BE2C (cell line): ENCODE data around the gene MAN1C1.

Experiments used
- DNase-seq: peaks from one replicate; pipeline ENCODE4 v3.0.0-alpha.2; 2020
- H3K27me3 ChIP-seq: fragments of 250-450 bp; sonication (Bioruptor Pico); 2 replicates; pipeline ENCODE4 v1.5.1; 2020; ENCODE audit warnings: mild to moderate bottlenecking
- H3K36me3 ChIP-seq: fragments of 250-450 bp; sonication (Bioruptor Pico); 2 replicates; pipeline ENCODE4 v1.5.1; 2020; ENCODE audit warnings: mild to moderate bottlenecking
- H3K4me1 ChIP-seq: fragments of 250-450 bp; sonication (Bioruptor Pico); 2 replicates; pipeline ENCODE4 v1.5.1; 2020
- H3K4me3 ChIP-seq: 2 replicates; pipeline ENCODE4 v1.5.1; 2011; ENCODE audit warnings: low read depth, low read length
- H3K9me3 ChIP-seq: fragments of 250-450 bp; sonication (Bioruptor Pico); 2 replicates; pipeline ENCODE4 v1.5.1; 2020
- TF ChIP-seq, protein P1 (sequence below): IDR thresholded peaks from 2 replicates; pipeline ENCODE4 v1.5.1; 2012; ENCODE audit warnings: mild to moderate bottlenecking, low read depth, low read length

Gene MAN1C1

GRCh38 chr1:25713961-25714360, 97.4 kb downstream of the MAN1C1 start:
- Histone ChIP-seq H3K36me3 (no peaks in the 10 kb centered on the region), H3K27me3 (no peaks in the 10 kb centered on the region), H3K4me1 (no peaks in the 10 kb centered on the region), H3K4me3 (no peak overlapping the region), H3K9me3 (no peaks in the 10 kb centered on the region)
- no peak for DNase-seq
- TF ChIP-seq, protein P1, sequence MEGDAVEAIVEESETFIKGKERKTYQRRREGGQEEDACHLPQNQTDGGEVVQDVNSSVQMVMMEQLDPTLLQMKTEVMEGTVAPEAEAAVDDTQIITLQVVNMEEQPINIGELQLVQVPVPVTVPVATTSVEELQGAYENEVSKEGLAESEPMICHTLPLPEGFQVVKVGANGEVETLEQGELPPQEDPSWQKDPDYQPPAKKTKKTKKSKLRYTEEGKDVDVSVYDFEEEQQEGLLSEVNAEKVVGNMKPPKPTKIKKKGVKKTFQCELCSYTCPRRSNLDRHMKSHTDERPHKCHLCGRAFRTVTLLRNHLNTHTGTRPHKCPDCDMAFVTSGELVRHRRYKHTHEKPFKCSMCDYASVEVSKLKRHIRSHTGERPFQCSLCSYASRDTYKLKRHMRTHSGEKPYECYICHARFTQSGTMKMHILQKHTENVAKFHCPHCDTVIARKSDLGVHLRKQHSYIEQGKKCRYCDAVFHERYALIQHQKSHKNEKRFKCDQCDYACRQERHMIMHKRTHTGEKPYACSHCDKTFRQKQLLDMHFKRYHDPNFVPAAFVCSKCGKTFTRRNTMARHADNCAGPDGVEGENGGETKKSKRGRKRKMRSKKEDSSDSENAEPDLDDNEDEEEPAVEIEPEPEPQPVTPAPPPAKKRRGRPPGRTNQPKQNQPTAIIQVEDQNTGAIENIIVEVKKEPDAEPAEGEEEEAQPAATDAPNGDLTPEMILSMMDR: no peak

DNA sequence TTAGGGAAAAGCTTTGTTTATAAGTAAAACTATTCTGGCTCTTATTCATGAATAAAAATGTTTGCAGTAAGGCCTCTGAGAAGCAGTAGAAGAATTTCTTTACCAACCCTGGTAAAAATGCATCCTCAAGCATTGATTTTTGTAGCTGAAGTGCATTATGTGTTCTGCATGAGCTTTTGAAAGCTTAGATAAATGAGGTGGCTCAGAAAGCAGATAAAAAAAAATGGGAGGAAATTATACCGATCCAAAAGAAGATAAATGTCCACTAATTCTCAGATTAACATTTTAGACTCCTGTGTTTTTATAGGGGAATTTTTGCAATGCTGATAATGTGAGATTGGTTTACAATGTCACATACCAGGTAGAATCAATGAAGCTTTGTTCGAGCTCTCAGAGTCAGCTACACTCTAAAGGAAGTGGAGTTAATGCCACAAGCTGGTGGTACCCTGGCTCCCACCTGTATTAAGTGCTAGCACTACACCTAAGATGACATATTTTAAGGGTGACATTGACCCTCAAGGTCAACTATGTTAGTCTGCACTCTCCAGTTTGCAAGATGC, 97.9 kb downstream of the MAN1C1 start:
- no peaks in the 10 kb centered on the region for H3K4me1 ChIP-seq
- DNase-seq: no peak
- TF ChIP-seq, protein P1: no peak
- H3K9me3 ChIP-seq: no peaks in the 10 kb centered on the region
- no peaks in the 10 kb centered on the region for H3K36me3 ChIP-seq
- no peak overlapping the region for H3K4me3 ChIP-seq
- no peaks in the 10 kb centered on the region for H3K27me3 ChIP-seq

DNA sequence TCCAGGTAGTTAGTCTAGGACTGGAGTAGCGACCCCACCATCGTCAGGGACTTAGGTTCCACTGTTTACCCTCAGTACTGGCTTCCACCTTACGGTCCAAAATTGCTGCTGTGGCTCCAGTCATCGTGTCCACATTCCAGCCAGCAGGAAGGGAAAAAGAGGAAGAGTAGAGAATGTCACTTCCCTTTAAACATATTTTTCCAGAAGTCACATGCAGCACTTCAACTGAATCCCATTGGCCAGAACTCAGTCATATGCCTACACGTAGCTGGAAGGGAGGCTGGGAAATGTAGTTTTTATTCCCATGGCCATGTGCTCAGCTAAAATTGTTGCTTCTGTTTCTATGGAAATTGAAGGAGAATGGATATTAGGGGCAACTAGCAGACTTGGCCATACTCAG, 99.3 kb downstream of the MAN1C1 start:
- DNase-seq: no peak
- TF ChIP-seq, protein P1: no peak
- no peak overlapping the region for H3K4me3 ChIP-seq
- no peaks in the 10 kb centered on the region for H3K4me1 ChIP-seq
- no peaks in the 10 kb centered on the region for H3K36me3 ChIP-seq
- no peaks in the 10 kb centered on the region for H3K27me3 ChIP-seq
- H3K9me3 ChIP-seq: no peaks in the 10 kb centered on the region

GRCh38 chr1:25716320-25716719, 99.7 kb downstream of the MAN1C1 start:
- DNase-seq: no peak
- TF ChIP-seq, protein P1: no peak
- Histone ChIP-seq H3K4me3 (no peak overlapping the region), H3K4me1 (no peaks in the 10 kb centered on the region), H3K36me3 (no peaks in the 10 kb centered on the region), H3K9me3 (no peaks in the 10 kb centered on the region), H3K27me3 (no peaks in the 10 kb centered on the region)

GRCh38 chr1:25718732-25719131, 102.1 kb downstream of the MAN1C1 start:
- DNase-seq: no peak
- Histone ChIP-seq H3K9me3 (no peaks in the 10 kb centered on the region), H3K4me3 (no peak overlapping the region), H3K4me1 (no peaks in the 10 kb centered on the region), H3K27me3 (no peaks in the 10 kb centered on the region), H3K36me3 (no peaks in the 10 kb centered on the region)
- TF ChIP-seq, protein P1: no peak

- Histone ChIP-seq H3K9me3 (no peaks in the 10 kb centered on the region), H3K4me1 (peaks cover 4% of the 10 kb centered on the region; the same call in 1 of the 2 replicates), H3K27me3 (no peaks in the 10 kb centered on the region), H3K36me3 (no peaks in the 10 kb centered on the region), H3K4me3 (no peak overlapping the region)
- no peak for DNase-seq
- TF ChIP-seq, protein P1: no peak
These were observed 104.0 kb downstream of the MAN1C1 start for GRCh38 chr1:25720624-25721023.
